HG02763 (cell line): Measurements from ENCODE around the gene FZD1.
A peak's percentile ranks its signal among the peaks of the same experiment; 100 is the strongest.

ENCODE experiments used
- ATAC-seq: cut with Tn5 transposase; IDR thresholded peaks from one replicate; pipeline ENCODE4 v1.9.1; 2021; ENCODE audit warnings: mild to moderate bottlenecking, moderate library complexity; ENCODE audit not compliant: unreplicated experiment

FZD1 gene

DNA sequence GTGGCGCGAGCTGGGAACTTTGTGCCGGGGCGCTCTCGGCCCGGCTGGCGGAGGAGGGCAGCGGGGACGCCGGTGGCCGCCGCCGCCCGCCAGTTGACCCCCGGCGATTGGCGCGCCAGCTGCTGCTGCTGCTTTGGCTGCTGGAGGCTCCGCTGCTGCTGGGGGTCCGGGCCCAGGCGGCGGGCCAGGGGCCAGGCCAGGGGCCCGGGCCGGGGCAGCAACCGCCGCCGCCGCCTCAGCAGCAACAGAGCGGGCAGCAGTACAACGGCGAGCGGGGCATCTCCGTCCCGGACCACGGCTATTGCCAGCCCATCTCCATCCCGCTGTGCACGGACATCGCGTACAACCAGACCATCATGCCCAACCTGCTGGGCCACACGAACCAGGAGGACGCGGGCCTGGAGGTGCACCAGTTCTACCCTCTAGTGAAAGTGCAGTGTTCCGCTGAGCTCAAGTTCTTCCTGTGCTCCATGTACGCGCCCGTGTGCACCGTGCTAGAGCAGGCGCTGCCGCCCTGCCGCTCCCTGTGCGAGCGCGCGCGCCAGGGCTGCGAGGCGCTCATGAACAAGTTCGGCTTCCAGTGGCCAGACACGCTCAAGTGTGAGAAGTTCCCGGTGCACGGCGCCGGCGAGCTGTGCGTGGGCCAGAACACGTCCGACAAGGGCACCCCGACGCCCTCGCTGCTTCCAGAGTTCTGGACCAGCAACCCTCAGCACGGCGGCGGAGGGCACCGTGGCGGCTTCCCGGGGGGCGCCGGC is 870 bp downstream of the FZD1 start:
- ATAC-seq, result peak; percentile 26

DNA sequence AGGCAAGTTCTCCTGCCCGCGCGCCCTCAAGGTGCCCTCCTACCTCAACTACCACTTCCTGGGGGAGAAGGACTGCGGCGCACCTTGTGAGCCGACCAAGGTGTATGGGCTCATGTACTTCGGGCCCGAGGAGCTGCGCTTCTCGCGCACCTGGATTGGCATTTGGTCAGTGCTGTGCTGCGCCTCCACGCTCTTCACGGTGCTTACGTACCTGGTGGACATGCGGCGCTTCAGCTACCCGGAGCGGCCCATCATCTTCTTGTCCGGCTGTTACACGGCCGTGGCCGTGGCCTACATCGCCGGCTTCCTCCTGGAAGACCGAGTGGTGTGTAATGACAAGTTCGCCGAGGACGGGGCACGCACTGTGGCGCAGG is 1.4 kb downstream of the FZD1 start:
- no peak for ATAC-seq

DNA sequence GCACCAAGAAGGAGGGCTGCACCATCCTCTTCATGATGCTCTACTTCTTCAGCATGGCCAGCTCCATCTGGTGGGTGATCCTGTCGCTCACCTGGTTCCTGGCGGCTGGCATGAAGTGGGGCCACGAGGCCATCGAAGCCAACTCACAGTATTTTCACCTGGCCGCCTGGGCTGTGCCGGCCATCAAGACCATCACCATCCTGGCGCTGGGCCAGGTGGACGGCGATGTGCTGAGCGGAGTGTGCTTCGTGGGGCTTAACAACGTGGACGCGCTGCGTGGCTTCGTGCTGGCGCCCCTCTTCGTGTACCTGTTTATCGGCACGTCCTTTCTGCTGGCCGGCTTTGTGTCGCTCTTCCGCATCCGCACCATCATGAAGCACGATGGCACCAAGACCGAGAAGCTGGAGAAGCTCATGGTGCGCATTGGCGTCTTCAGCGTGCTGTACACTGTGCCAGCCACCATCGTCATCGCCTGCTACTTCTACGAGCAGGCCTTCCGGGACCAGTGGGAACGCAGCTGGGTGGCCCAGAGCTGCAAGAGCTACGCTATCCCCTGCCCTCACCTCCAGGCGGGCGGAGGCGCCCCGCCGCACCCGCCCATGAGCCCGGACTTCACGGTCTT is 1.9 kb downstream of the FZD1 start:
- no peak for ATAC-seq

GRCh38 chr7:91266689-91267090 is 2.5 kb downstream of the FZD1 start:
- no peak for ATAC-seq

DNA sequence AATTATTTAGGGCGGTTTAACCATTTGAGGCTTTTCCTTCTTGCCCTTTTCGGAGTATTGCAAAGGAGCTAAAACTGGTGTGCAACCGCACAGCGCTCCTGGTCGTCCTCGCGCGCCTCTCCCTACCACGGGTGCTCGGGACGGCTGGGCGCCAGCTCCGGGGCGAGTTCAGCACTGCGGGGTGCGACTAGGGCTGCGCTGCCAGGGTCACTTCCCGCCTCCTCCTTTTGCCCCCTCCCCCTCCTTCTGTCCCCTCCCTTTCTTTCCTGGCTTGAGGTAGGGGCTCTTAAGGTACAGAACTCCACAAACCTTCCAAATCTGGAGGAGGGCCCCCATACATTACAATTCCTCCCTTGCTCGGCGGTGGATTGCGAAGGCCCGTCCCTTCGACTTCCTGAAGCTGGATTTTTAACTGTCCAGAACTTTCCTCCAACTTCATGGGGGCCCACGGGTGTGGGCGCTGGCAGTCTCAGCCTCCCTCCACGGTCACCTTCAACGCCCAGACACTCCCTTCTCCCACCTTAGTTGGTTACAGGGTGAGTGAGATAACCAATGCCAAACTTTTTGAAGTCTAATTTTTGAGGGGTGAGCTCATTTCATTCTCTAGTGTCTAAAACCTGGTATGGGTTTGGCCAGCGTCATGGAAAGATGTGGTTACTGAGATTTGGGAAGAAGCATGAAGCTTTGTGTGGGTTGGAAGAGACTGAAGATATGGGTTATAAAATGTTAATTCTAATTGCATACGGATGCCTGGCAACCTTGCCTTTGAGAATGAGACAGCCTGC is 3.1 kb downstream of the FZD1 start:
- ATAC-seq, result no peak

GRCh38 chr7:91270372-91270771 is 6.1 kb downstream of the FZD1 start:
- ATAC-seq, result no peak

DNA sequence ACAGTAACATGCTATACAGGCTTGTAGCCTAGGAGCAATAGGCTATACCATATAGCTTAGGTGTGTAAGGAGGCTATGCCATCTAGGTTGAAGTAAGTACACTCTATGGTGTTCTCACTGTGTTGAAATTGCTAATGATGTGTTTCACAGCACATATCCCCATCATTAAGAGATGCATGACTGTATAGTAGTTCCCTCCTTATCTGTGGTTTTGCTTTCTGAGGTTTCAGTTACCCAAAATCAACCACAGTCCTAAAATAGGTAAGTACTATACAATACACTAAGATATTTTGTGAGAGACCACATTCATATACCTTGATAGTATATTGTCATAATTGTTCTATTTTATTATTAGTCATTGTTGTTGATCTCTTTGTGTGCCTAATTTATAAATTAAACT is 12.7 kb downstream of the FZD1 start:
- ATAC-seq, result peak; percentile 67

DNA sequence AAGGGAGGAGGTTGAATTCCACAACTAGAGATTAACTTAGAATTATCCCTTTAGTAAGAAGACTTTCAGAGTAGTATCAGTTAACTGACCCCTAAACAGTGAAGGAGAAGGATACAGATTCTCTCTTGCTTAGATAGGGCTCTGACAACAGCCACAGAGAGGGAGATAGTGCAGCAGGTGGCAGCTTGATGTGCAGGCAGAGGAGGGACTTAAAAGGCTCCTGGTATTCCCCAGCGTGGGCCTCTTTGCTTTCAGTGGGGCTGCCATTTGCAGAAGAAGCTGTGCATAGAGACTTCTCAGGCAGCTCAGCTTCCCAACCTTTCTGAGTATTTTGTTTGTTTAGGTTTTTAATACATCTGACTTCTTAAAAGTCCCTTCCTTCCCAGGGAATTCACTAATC is 16.0 kb downstream of the FZD1 start:
- ATAC-seq, result peak; percentile 62

- no peak for ATAC-seq
These were observed 16.4 kb downstream of the FZD1 start for GRCh38 chr7:91280604-91281003.

DNA sequence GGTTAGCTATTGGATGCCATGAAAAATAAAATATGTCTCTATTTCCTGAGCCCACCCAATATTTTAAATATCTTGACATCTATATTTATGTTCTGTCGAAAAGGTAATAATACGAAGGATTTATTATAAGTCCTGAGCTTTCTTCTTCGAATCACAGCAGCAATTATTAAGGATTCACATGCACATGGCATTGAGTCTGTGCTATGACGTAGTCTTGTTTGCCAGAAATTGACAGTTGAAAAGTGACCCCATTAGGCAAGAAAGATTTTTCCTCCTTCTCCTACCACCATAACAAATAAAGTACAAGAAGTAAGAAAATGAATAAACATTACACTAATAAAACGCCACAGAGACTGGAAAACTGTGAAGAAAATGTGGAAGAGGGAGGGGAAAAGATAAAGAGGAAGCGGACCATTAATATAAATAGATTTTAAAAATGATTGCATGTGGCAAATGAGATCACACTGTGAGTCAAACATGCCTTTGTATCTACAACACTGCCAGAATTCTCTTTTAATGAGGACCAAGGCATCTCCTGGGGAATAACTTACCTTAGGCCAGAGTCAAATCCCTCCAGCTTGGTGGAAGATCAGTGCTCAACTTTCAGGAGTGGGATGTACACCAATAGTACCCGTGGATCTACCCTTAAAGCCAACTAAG is 21.6 kb downstream of the FZD1 start:
- ATAC-seq, result no peak

GRCh38 chr7:91286432-91286831 is 22.2 kb downstream of the FZD1 start:
- ATAC-seq, result no peak

GRCh38 chr7:91287371-91288084 is 23.3 kb downstream of the FZD1 start:
- no peak for ATAC-seq

DNA sequence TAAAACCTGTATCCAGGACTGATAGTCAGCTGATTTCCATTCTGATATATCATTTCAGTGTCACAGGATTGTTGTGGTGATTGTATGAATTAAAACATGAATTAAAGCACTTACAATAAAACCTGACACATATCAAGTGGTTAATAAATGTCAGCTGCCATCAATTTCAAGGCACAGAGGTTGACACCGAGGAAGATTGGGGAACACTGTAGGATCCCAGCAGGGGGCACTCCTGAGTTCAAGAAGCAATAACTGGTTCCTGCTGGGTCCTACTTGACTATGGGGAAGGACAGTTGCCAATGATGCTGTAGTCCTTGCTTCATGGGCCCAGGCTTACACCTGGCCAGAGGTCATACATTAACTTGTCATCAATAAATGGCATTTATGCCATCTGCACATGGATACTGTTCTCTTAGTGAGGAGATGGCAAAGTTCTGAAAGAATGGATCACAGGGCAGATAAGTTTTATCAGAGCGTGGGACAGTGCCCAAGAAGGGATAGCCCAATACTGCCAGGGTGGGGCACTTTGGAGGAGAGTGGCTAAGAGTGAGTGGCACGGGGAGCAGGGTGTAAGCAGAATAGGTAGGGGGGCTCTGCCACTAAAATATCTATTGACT is 24.1 kb downstream of the FZD1 start:
- no peak for ATAC-seq

- no peak for ATAC-seq
These were observed 25.5 kb downstream of the FZD1 start for GRCh38 chr7:91289633-91290254.

DNA sequence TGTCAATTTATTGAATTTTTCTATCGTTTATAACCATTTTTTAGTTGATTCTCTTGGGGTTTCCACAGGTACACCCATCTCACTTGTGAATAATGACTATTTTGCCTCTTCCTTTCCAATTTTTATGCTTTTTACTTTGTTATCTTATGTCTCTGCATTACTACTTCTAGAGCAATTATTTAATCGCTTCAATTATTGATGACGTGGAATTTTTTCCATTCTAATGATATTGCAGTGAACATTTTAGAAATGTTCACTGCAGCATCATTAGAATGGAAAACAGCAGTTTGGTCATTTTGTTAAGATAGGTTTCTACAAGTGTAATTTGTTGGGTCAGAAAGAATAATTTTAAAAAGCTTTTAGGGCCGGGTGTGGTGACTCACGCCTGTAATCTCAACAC is 27.1 kb downstream of the FZD1 start:
- ATAC-seq, result no peak

DNA sequence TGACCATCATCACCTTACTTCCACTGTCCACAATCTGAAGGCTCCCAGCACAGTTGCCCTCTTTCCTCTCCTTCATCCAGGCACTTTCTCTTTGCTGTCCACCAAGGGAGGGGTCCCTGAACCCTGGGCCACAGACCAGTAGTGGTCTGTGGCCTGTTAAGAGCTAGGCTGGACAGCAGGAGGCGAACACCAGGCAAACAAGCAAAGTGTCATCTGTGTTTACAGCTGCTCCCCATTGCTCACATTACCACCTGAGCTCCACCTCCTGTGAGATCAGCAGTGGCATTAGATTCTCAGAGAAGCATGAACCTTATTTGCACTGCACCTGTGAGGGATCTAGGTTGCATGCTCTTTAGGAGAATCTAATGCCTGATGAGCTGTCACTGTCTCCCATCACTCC is 27.7 kb downstream of the FZD1 start:
- ATAC-seq, result no peak

DNA sequence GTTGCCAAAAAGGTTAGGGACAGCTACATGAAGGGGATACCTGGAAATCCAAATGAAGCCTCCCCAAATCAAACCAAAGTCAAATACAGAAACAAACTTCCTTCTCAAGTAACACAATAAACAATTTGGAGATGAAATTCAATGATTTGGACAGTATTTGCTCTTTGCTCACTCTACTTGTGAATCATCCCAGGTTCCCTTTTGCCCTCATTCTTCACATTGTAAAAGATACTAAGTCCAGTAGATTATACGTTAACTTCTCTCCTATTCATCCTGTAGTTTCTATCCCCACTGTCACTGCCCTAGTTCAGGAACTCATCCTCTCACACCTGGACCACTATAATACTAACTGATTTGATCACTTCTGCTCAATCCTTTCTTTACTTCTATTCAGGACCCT is 28.3 kb downstream of the FZD1 start:
- no peak for ATAC-seq

DNA sequence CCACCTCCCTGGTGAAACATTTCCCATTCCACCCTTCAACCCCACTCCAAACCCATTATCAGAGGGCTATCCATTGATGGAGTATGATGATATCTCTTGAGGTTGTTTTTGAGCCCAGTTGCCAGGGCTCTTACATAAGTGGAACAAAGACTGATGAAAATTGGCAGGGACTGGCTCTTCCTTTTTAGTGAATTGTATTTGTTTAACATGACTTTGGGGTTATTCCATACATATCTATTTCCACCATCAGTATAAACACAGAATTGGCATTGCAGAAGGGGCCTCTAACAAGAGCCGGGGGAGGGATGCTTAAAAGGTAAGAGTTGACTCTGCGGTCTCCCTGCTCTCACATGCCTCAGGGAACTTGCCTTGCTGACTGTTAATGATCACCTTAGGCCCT is 28.9 kb downstream of the FZD1 start:
- ATAC-seq, result no peak

DNA sequence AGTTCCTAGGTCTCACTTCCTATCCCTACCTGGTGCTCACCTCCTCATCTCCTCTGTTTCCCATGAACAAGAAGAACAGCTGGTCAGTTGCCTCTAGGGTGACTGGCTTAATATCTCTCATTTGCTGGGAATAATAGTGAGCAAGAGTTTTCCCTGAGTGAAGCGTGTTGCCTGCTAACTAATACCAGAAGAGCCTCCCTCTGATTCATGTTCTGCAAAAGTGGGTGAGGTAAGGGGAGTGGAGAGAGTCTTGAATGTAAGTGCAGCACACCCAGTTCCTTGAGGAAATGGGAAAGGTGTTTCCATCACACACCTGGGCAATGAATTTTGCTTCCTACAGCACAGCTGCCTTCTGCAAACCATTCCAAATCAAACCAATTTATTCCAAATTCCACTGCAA is 29.6 kb downstream of the FZD1 start:
- ATAC-seq, result no peak

- ATAC-seq, result no peak
These were observed 30.5 kb downstream of the FZD1 start for GRCh38 chr7:91294639-91295220.
